DND-41 (cell line): ENCODE results near the gene C1orf122.

Source experiments
- ATAC-seq: fragments of 200-7000 bp; cut with Tn5 transposase; 3 replicates; pipeline ENCODE4 v1.9.1; 2021; ENCODE audit warnings: low read depth; ENCODE audit not compliant: insufficient read depth
- DNase-seq: peaks from one replicate; pipeline ENCODE4 v3.0.0-alpha.2; 2020
- H2AFZ ChIP-seq: 2 replicates; pipeline ENCODE4 v1.6.0; 2012; ENCODE audit warnings: low read depth, low read length
- H3K27ac ChIP-seq: 2 replicates; pipeline ENCODE4 v1.5.1; 2012; ENCODE audit warnings: low read length, inconsistent platforms
- H3K27me3 ChIP-seq: fragments of 200-600 bp; sonication (generic); 2 replicates; pipeline ENCODE4 v1.6.0; 2012; ENCODE audit warnings: low read length, mild to moderate bottlenecking, inconsistent platforms; ENCODE audit not compliant: insufficient read depth, poor library complexity
- H3K36me3 ChIP-seq: 2 replicates; pipeline ENCODE4 v1.5.1; 2012; ENCODE audit warnings: low read length, inconsistent platforms; ENCODE audit not compliant: insufficient read depth
- H3K4me1 ChIP-seq: 2 replicates; pipeline ENCODE4 v1.5.1; 2012; ENCODE audit warnings: mild to moderate bottlenecking, low read length; ENCODE audit not compliant: insufficient read depth
- H3K4me2 ChIP-seq: 2 replicates; pipeline ENCODE4 v1.6.0; 2012; ENCODE audit warnings: mild to moderate bottlenecking, moderate library complexity, low read length, inconsistent platforms; ENCODE audit not compliant: insufficient read depth
- H3K4me3 ChIP-seq, 2 experiments: fragments of 200-600 bp in 1 of 2; shearing (Covaris generic) in 1 of 2; 2 replicates each; pipeline ENCODE4 v1.5.1; 2012 to 2016; ENCODE audit warnings: inconsistent platforms in 2 of 2, low read length in 2 of 2, mild to moderate bottlenecking in 2 of 2, low read depth in 1 of 2, moderate library complexity in 1 of 2
- H3K79me2 ChIP-seq: 2 replicates; pipeline ENCODE4 v1.6.0; 2012; ENCODE audit warnings: low read length, inconsistent platforms; ENCODE audit not compliant: insufficient read depth
- H3K9ac ChIP-seq: 2 replicates; pipeline ENCODE4 v1.6.0; 2012; ENCODE audit warnings: low read depth, mild to moderate bottlenecking, inconsistent platforms, low read length, moderate library complexity
- H3K9me3 ChIP-seq: 2 replicates; pipeline ENCODE4 v1.5.1; 2012; ENCODE audit warnings: low read length, moderate library complexity, mild to moderate bottlenecking, inconsistent platforms; ENCODE audit not compliant: insufficient read depth, severe bottlenecking
- H4K20me1 ChIP-seq: 2 replicates; pipeline ENCODE4 v1.6.0; 2012; ENCODE audit warnings: low read length; ENCODE audit not compliant: insufficient read depth
- CTCF ChIP-seq: IDR thresholded peaks from 2 replicates; pipeline ENCODE4 v1.5.1; 2012; ENCODE audit warnings: borderline replicate concordance, low read length, moderate library complexity, mild to moderate bottlenecking; ENCODE audit not compliant: poor library complexity, severe bottlenecking; ENCODE audit errors: extremely low read depth
- EZH2 ChIP-seq: IDR thresholded peaks from 3 replicates; pipeline ENCODE4 v1.6.1; 2012; ENCODE audit warnings: borderline replicate concordance, low read depth, mild to moderate bottlenecking, moderate library complexity, low read length, inconsistent platforms; ENCODE audit not compliant: severe bottlenecking

Gene C1orf122

GRCh38 chr1:37817481-37817880, 9.9 kb downstream of the C1orf122 start:
- no peak overlapping the region for H2AFZ ChIP-seq
- no peaks in the 10 kb centered on the region for H3K4me1 ChIP-seq
- ATAC-seq, result no peak
- H4K20me1 ChIP-seq, result no peaks in the 10 kb centered on the region
- H3K79me2 ChIP-seq, result no peaks in the 10 kb centered on the region
- peaks cover 66% of the 10 kb centered on the region for H3K36me3 ChIP-seq
- H3K27ac ChIP-seq, result no peak overlapping the region
- no peak for DNase-seq
- H3K9me3 ChIP-seq, result no peaks in the 10 kb centered on the region
- TF ChIP-seq CTCF (no peak), EZH2 (no peak)
- no peak overlapping the region for H3K4me3 ChIP-seq
- H3K27me3 ChIP-seq, result no peaks in the 10 kb centered on the region
- H3K9ac ChIP-seq, result no peak overlapping the region
- H3K4me2 ChIP-seq, result no peak overlapping the region

GRCh38 chr1:37821481-37821880, 13.9 kb downstream of the C1orf122 start:
- Histone ChIP-seq H3K27me3 (no peaks in the 10 kb centered on the region), H4K20me1 (no peaks in the 10 kb centered on the region), H3K27ac (no peak overlapping the region), H3K4me2 (no peak overlapping the region), H2AFZ (no peak overlapping the region), H3K4me1 (no peaks in the 10 kb centered on the region), H3K9ac (no peak overlapping the region), H3K9me3 (no peaks in the 10 kb centered on the region), H3K36me3 (peaks cover 67% of the 10 kb centered on the region), H3K79me2 (no peaks in the 10 kb centered on the region), H3K4me3 (no peak overlapping the region)
- no peak for TF ChIP-seq CTCF
- TF ChIP-seq EZH2, result no peak
- no peak for DNase-seq
- ATAC-seq, result no peak

- H3K4me3 ChIP-seq, result no peak overlapping the region
- no peaks in the 10 kb centered on the region for H4K20me1 ChIP-seq
- H3K4me1 ChIP-seq, result no peaks in the 10 kb centered on the region
- ATAC-seq, result no peak
- no peak overlapping the region for H3K4me2 ChIP-seq
- H3K79me2 ChIP-seq, result no peaks in the 10 kb centered on the region
- H3K27ac ChIP-seq, result no peak overlapping the region
- H3K27me3 ChIP-seq, result no peaks in the 10 kb centered on the region
- H2AFZ ChIP-seq, result no peak overlapping the region
- DNase-seq, result no peak
- TF ChIP-seq CTCF, result no peak
- no peak for TF ChIP-seq EZH2
- no peaks in the 10 kb centered on the region for H3K9me3 ChIP-seq
- H3K9ac ChIP-seq, result no peak overlapping the region
- H3K36me3 ChIP-seq, result peaks cover 64% of the 10 kb centered on the region
These were observed 15.6 kb downstream of the C1orf122 start for GRCh38 chr1:37822906-37823815.
